DLD1 (cell line): ENCODE measurements around the gene GGTLC2.

ENCODE experiments used
- in situ Hi-C: cut with HindIII; loops from 2 replicates; pipeline ENCODE4 v1.10.0; 2017; ENCODE audit warnings: low sequenced_read_pairs

The GGTLC2 gene

GRCh38 chr22:22689621-22690345 is 45.4 kb downstream of the GGTLC2 start:
- in situ Hi-C loops, result no loop called here

- in situ Hi-C loops, result no loop called here
Measured at GRCh38 chr22:22691055-22691454, 46.6 kb downstream of the GGTLC2 start.

GRCh38 chr22:22691716-22692701 is 47.6 kb downstream of the GGTLC2 start:
- in situ Hi-C loops, result no loop called here

GRCh38 chr22:22692707-22693530 is 48.5 kb downstream of the GGTLC2 start:
- in situ Hi-C loops, result no loop called here

GRCh38 chr22:22693531-22693884 is 49.1 kb downstream of the GGTLC2 start:
- in situ Hi-C loops, result no loop called here

- in situ Hi-C loops, result no loop called here
Measured at GRCh38 chr22:22694106-22694505, 49.7 kb downstream of the GGTLC2 start.

- in situ Hi-C loops, result no loop called here
Measured at GRCh38 chr22:22696104-22696503, 51.7 kb downstream of the GGTLC2 start.
